OCI-LY1 (cell line): ENCODE results near the gene CYP11A1.

Source experiments
- H2AFZ ChIP-seq: fragments of 200-600 bp; sonication (generic), shearing (Covaris generic); 2 replicates; pipeline ENCODE4 v1.6.0; 2014; ENCODE audit warnings: antibody characterized with exemption, mild to moderate bottlenecking, low read length
- H3F3A ChIP-seq: fragments of 200-600 bp; sonication (generic), shearing (Covaris generic); 2 replicates; pipeline ENCODE4 v1.6.0; 2014; ENCODE audit warnings: mild to moderate bottlenecking, antibody characterized with exemption, low read length, moderate library complexity; ENCODE audit not compliant: insufficient read depth
- H3K27ac ChIP-seq: fragments of 200-600 bp; sonication (generic); 2 replicates; pipeline ENCODE4 v1.5.1; 2014; ENCODE audit warnings: low read length, mixed run types, mild to moderate bottlenecking, low read depth; ENCODE audit not compliant: poor library complexity, severe bottlenecking
- H3K27me3 ChIP-seq: fragments of 200-600 bp; sonication (generic); 2 replicates; pipeline ENCODE4 v1.6.0; 2014; ENCODE audit warnings: antibody characterized with exemption, mild to moderate bottlenecking, low read length, moderate library complexity; ENCODE audit not compliant: insufficient read depth
- H3K36me3 ChIP-seq: fragments of 200-600 bp; sonication (generic); 2 replicates; pipeline ENCODE4 v1.6.1; 2014; ENCODE audit warnings: mild to moderate bottlenecking, antibody characterized with exemption, low read length, moderate library complexity, mixed read lengths; ENCODE audit not compliant: insufficient read depth
- H3K4me1 ChIP-seq: fragments of 200-600 bp; sonication (generic); 2 replicates; pipeline ENCODE4 v1.5.1; 2014; ENCODE audit warnings: mild to moderate bottlenecking, low read length, moderate library complexity; ENCODE audit not compliant: insufficient read depth, severe bottlenecking
- H3K4me2 ChIP-seq: fragments of 200-600 bp; sonication (generic), shearing (Covaris generic); 2 replicates; pipeline ENCODE4 v1.6.1; 2014; ENCODE audit warnings: low read length
- H3K4me3 ChIP-seq: fragments of 200-600 bp; sonication (generic); 2 replicates; pipeline ENCODE4 v1.5.1; 2014; ENCODE audit warnings: low read length, low read depth, mild to moderate bottlenecking, mixed read lengths; ENCODE audit not compliant: poor library complexity, severe bottlenecking
- H3K79me2 ChIP-seq: fragments of 200-600 bp; shearing (Covaris generic); 2 replicates; pipeline ENCODE4 v1.6.1; 2016; ENCODE audit warnings: mixed run types, low read length, mixed read lengths; ENCODE audit not compliant: insufficient read depth
- H3K9ac ChIP-seq: fragments of 200-600 bp; sonication (generic), shearing (Covaris generic); 2 replicates; pipeline ENCODE4 v1.6.1; 2014; ENCODE audit warnings: mild to moderate bottlenecking, low read length, mixed read lengths
- H3K9me2 ChIP-seq: fragments of 200-600 bp; sonication (generic), shearing (Covaris generic); 2 replicates; pipeline ENCODE4 v1.6.1; 2014; ENCODE audit warnings: low read depth, mild to moderate bottlenecking, low read length, mixed read lengths
- H3K9me3 ChIP-seq: fragments of 200-600 bp; shearing (Covaris generic); 2 replicates; pipeline ENCODE4 v1.6.1; 2014; ENCODE audit warnings: low read length, mixed read lengths
- H4K20me1 ChIP-seq: fragments of 200-600 bp; sonication (generic), shearing (Covaris generic); 2 replicates; pipeline ENCODE4 v1.6.0; 2016; ENCODE audit warnings: mild to moderate bottlenecking, low read length; ENCODE audit not compliant: insufficient read depth
- EZH2 ChIP-seq: fragments of 200-600 bp; sonication (generic), shearing (Covaris generic); IDR thresholded peaks from 2 replicates; pipeline ENCODE4 v1.8.0; 2017; ENCODE audit warnings: borderline replicate concordance, mixed run types, mild to moderate bottlenecking, antibody characterized with exemption, low read length, moderate library complexity, mixed read lengths
- TF ChIP-seq, protein P1 (sequence below): fragments of 200-600 bp; sonication (generic), shearing (Covaris generic); IDR thresholded peaks from 2 replicates; pipeline ENCODE4 v1.5.1; 2017; ENCODE audit warnings: mild to moderate bottlenecking, antibody characterized with exemption, low read length, moderate library complexity, mixed read lengths

The CYP11A1 gene

DNA sequence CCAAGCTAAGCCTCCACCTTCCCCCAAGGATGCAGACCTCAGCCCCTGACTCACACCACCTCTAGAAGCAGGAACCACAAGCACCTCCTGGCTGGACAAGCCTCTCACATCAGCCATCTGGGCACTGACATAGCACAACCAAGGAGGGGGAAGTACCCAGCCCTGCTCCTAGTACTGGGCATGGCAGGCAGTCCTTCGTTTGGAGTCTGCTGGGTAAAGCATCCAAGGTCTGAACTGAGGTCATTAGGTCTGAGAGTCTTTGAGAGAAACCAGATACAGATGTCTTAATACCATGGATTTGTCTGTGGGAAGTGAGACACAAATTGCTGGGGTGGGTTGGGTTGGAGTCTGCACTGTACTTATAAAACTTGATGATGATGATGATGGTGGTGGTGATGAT is 69.6 kb downstream of the CYP11A1 start:
- Histone ChIP-seq H3K4me2 (no peak overlapping the region), H3K4me3 (no peak overlapping the region), H3K79me2 (no peaks in the 10 kb centered on the region), H3K9me2 (no peaks in the 10 kb centered on the region), H3K4me1 (no peaks in the 10 kb centered on the region), H3K27ac (no peak overlapping the region), H3K9me3 (no peaks in the 10 kb centered on the region), H3K27me3 (no peaks in the 10 kb centered on the region), H3F3A (no peaks in the 10 kb centered on the region), H3K36me3 (no peaks in the 10 kb centered on the region), H2AFZ (no peak overlapping the region), H3K9ac (no peak overlapping the region), H4K20me1 (no peaks in the 10 kb centered on the region)
- TF ChIP-seq EZH2, result no peak
- TF ChIP-seq, protein P1, sequence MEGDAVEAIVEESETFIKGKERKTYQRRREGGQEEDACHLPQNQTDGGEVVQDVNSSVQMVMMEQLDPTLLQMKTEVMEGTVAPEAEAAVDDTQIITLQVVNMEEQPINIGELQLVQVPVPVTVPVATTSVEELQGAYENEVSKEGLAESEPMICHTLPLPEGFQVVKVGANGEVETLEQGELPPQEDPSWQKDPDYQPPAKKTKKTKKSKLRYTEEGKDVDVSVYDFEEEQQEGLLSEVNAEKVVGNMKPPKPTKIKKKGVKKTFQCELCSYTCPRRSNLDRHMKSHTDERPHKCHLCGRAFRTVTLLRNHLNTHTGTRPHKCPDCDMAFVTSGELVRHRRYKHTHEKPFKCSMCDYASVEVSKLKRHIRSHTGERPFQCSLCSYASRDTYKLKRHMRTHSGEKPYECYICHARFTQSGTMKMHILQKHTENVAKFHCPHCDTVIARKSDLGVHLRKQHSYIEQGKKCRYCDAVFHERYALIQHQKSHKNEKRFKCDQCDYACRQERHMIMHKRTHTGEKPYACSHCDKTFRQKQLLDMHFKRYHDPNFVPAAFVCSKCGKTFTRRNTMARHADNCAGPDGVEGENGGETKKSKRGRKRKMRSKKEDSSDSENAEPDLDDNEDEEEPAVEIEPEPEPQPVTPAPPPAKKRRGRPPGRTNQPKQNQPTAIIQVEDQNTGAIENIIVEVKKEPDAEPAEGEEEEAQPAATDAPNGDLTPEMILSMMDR, result no peak

DNA sequence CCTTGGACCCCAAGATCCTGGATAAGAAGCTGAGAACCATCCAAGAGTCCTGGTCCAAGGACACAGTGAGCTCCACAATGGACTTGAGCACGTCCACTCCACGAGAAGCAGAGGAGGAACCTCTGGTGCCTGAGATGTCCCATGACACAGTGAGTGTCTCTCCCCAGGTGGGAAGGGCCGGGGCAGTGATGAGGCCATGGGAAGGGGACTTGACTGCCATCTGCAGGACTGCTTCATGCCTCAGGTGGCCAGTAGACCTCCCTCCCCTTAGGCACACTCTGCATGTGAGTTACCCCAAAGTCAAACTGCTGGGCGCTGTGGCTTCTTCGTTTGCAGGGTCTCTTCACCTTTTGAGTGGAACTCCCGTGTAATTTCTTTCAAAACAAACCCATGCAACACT is 71.6 kb downstream of the CYP11A1 start:
- TF ChIP-seq, protein P1, result no peak
- no peak for TF ChIP-seq EZH2
- no peaks in the 10 kb centered on the region for H3K9me2 ChIP-seq
- no peak overlapping the region for H3K4me2 ChIP-seq
- H2AFZ ChIP-seq, result no peak overlapping the region
- no peaks in the 10 kb centered on the region for H3K36me3 ChIP-seq
- no peaks in the 10 kb centered on the region for H3K79me2 ChIP-seq
- no peaks in the 10 kb centered on the region for H3K4me1 ChIP-seq
- no peaks in the 10 kb centered on the region for H3K9me3 ChIP-seq
- H4K20me1 ChIP-seq, result no peaks in the 10 kb centered on the region
- H3K4me3 ChIP-seq, result no peak overlapping the region
- no peak overlapping the region for H3K27ac ChIP-seq
- H3K9ac ChIP-seq, result no peak overlapping the region
- H3K27me3 ChIP-seq, result no peaks in the 10 kb centered on the region
- no peaks in the 10 kb centered on the region for H3F3A ChIP-seq

DNA sequence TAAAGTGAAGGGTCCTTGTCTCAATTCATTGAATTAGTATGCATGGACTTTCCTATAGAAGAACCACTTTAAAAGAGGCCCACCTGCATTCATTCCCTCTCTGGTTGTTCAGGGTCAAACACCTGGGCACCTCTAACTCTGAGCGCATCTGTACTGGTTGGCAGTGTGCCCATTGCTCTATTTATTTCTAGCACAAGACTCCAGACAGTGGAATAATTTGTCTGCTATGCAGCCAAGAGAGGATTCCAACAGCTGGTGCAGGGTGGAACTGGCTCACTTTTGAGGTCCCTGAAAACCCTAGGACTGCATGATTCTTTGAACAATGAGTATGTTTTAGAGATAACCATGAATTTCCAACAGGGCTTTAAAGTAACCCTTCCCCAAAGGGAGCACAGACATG is 73.4 kb downstream of the CYP11A1 start:
- no peak for TF ChIP-seq EZH2
- TF ChIP-seq, protein P1, result no peak
- H3K9ac ChIP-seq, result no peak overlapping the region
- H3K27me3 ChIP-seq, result no peaks in the 10 kb centered on the region
- no peaks in the 10 kb centered on the region for H3F3A ChIP-seq
- H3K79me2 ChIP-seq, result no peaks in the 10 kb centered on the region
- no peak overlapping the region for H3K4me2 ChIP-seq
- H3K4me3 ChIP-seq, result no peak overlapping the region
- no peaks in the 10 kb centered on the region for H3K9me2 ChIP-seq
- H3K27ac ChIP-seq, result no peak overlapping the region
- H2AFZ ChIP-seq, result no peak overlapping the region
- no peaks in the 10 kb centered on the region for H3K36me3 ChIP-seq
- no peaks in the 10 kb centered on the region for H3K9me3 ChIP-seq
- no peaks in the 10 kb centered on the region for H4K20me1 ChIP-seq
- no peaks in the 10 kb centered on the region for H3K4me1 ChIP-seq
